NCI-H2081 (cell line): ENCODE measurements around the gene OLIG3.

Experiments
- DNase-seq, 2 experiments: peaks; one replicate each; lab custom pipeline; 2025; lab: John Stamatoyannopoulos, UW

The OLIG3 gene

GRCh38 chr6:137494281-137494987, at the start of gene OLIG3:
Gene OLIG3 (minus strand): TSS chr6:137494394. CDS start chr6:137494170, 224 bp downstream.
- no peak for DNase-seq

- peak in 1 of 2 experiments; percentile 42 for DNase-seq
These were observed 48.9 kb upstream of the OLIG3 start for GRCh38 chr6:137543114-137543513.

- no peak for DNase-seq
These were observed 48.5 kb upstream of the OLIG3 start for GRCh38 chr6:137542713-137543112.

GRCh38 chr6:137541534-137542063, 47.4 kb upstream of the OLIG3 start:
- no peak for DNase-seq

GRCh38 chr6:137536104-137536773, 42.0 kb upstream of the OLIG3 start:
- DNase-seq = no peak

- DNase-seq = no peak
These were observed 37.3 kb upstream of the OLIG3 start for GRCh38 chr6:137531376-137532092.

GRCh38 chr6:137530404-137530803, 36.2 kb upstream of the OLIG3 start:
- DNase-seq = no peak

- DNase-seq = no peak
These were observed 28.6 kb upstream of the OLIG3 start for GRCh38 chr6:137522831-137523230.

GRCh38 chr6:137522198-137522798, 28.1 kb upstream of the OLIG3 start:
- DNase-seq = no peak

GRCh38 chr6:137520520-137520919, 26.3 kb upstream of the OLIG3 start:
- DNase-seq = no peak

- DNase-seq = no peak
These were observed 25.5 kb upstream of the OLIG3 start for GRCh38 chr6:137519629-137520176.

- DNase-seq = no peak
These were observed 24.3 kb upstream of the OLIG3 start for GRCh38 chr6:137518386-137518983.

- no peak for DNase-seq
These were observed 20.2 kb upstream of the OLIG3 start for GRCh38 chr6:137514418-137514817.

GRCh38 chr6:137512757-137513605, 18.8 kb upstream of the OLIG3 start:
- no peak for DNase-seq

- DNase-seq = no peak
These were observed 16.7 kb upstream of the OLIG3 start for GRCh38 chr6:137510923-137511322.

GRCh38 chr6:137498481-137499190, 4.4 kb upstream of the OLIG3 start:
- no peak for DNase-seq

GRCh38 chr6:137497721-137498463, 3.7 kb upstream of the OLIG3 start:
- DNase-seq = no peak

- no peak for DNase-seq
These were observed 2.9 kb upstream of the OLIG3 start for GRCh38 chr6:137496909-137497720.
